GM12892 (cell line): ENCODE measurements around the gene BSN.

Source experiments
- POLR2A ChIP-seq: IDR thresholded peaks from 2 replicates; pipeline ENCODE4 v1.6.1; 2011; ENCODE audit warnings: low read depth, low read length, control low read depth
- POLR2AphosphoS5 ChIP-seq: IDR thresholded peaks from 2 replicates; pipeline ENCODE4 v1.6.1; 2011; ENCODE audit warnings: low read depth, low read length, control low read depth
- TAF1 ChIP-seq: IDR thresholded peaks from 2 replicates; pipeline ENCODE4 v1.6.1; 2011; ENCODE audit warnings: low read depth, mild to moderate bottlenecking, control low read depth, low read length, borderline replicate concordance

GRCh38 chr3:49536875-49537533 is 17.3 kb upstream of the BSN start:
- TF ChIP-seq POLR2A (no peak), TAF1 (no peak), POLR2AphosphoS5 (no peak)
